Activated CD4-positive, CD25-positive, alpha-beta regulatory T cell (primary cell): ENCODE results near the gene KIAA0753.
"Not testable (repeated sequence)": the region's sequence is repeated elsewhere in the genome, so short reads cannot be mapped to it uniquely, and the experiment has no call there.

Experiments
- DNase-seq, 4 experiments: peaks; one replicate each; lab custom pipeline; 2025; lab: John Stamatoyannopoulos, UW

The KIAA0753 gene

GRCh38 chr17:6668727-6669425 lies 28.4 kb upstream of the KIAA0753 start:
- no peak for DNase-seq

- no peak for DNase-seq
These were observed 27.7 kb upstream of the KIAA0753 start for GRCh38 chr17:6668219-6668618.

GRCh38 chr17:6667516-6667915 lies 27.0 kb upstream of the KIAA0753 start:
- no peak for DNase-seq

- DNase-seq, result no peak
These were observed 26.0 kb upstream of the KIAA0753 start for GRCh38 chr17:6666557-6666956.

GRCh38 chr17:6666077-6666521 lies 25.6 kb upstream of the KIAA0753 start:
- DNase-seq, result no peak

- DNase-seq, result not testable (repeated sequence)
These were observed 22.7 kb upstream of the KIAA0753 start for GRCh38 chr17:6663200-6663599.

- no peak for DNase-seq
These were observed 20.9 kb upstream of the KIAA0753 start for GRCh38 chr17:6661464-6661848.

GRCh38 chr17:6660805-6661463 lies 20.4 kb upstream of the KIAA0753 start:
- no peak for DNase-seq

GRCh38 chr17:6660101-6660500 lies 19.6 kb upstream of the KIAA0753 start:
- no peak for DNase-seq

- DNase-seq, result not testable (repeated sequence)
These were observed 17.9 kb upstream of the KIAA0753 start for GRCh38 chr17:6658411-6658810.

GRCh38 chr17:6657633-6658287 lies 17.2 kb upstream of the KIAA0753 start:
- DNase-seq, result no peak

GRCh38 chr17:6656797-6657632 lies 16.5 kb upstream of the KIAA0753 start:
- DNase-seq, result peak in 2 of 4 experiments; percentile 29 to 30

GRCh38 chr17:6655732-6656361 lies 15.3 kb upstream of the KIAA0753 start:
- not testable (repeated sequence) for DNase-seq

GRCh38 chr17:6654841-6655731 lies 14.6 kb upstream of the KIAA0753 start:
- no peak for DNase-seq

GRCh38 chr17:6651919-6652452 lies 11.5 kb upstream of the KIAA0753 start:
- no peak for DNase-seq

GRCh38 chr17:6651354-6651918 lies 10.9 kb upstream of the KIAA0753 start, which contains the start of the genes C17orf100 and MED31:
Gene C17orf100, plus strand, starts transcription at chr17:6651762. Its CDS starts 152 bp downstream, at chr17:6651914.
Gene MED31, minus strand, starts transcription at chr17:6651605. Its CDS starts 77 bp downstream, at chr17:6651528.
- peak; percentile 84 to 89 (median 86) for DNase-seq

GRCh38 chr17:6648181-6648580 lies 7.7 kb upstream of the KIAA0753 start:
- DNase-seq, result no peak

- DNase-seq, result no peak
These were observed 3.1 kb upstream of the KIAA0753 start for GRCh38 chr17:6643451-6644125.

- DNase-seq, result no peak
These were observed 2.1 kb upstream of the KIAA0753 start for GRCh38 chr17:6642592-6642991.
